ENCODE results near the gene SLC7A7. TPM values are rescaled to one million over a fixed set of nuclear protein-coding genes. Genes with fewer than 3 reads are reported as not detected.
"Not testable (repeated sequence)": the region's sequence is repeated elsewhere in the genome, so short reads cannot be mapped to it uniquely, and the experiment has no call there.

SLC7A7 gene
- total RNA-seq, 2 donors from 2014 or later: 9.9 to 28.5 TPM

GRCh38 chr14:22764382-22764781 is 50.9 kb downstream of the SLC7A7 start:
- peaks cover 0 to 11% of the 10 kb centered on the region in 2 donors for H3K9me3 ChIP-seq
- no peak for DNase-seq (ENCODE audit: low spot score)
- H3K4me1 ChIP-seq: peaks cover 0 to 22% of the 10 kb centered on the region in 2 donors
- no peak overlapping the region for H3K4me3 ChIP-seq
- no peak for TF ChIP-seq CTCF (IDR thresholded peaks at IDR 0.05)
- H3K36me3 ChIP-seq: peaks cover 14% of the 10 kb centered on the region
- no peaks in the 10 kb centered on the region for H3K27me3 ChIP-seq
- no peak overlapping the region for H3K27ac ChIP-seq

DNA sequence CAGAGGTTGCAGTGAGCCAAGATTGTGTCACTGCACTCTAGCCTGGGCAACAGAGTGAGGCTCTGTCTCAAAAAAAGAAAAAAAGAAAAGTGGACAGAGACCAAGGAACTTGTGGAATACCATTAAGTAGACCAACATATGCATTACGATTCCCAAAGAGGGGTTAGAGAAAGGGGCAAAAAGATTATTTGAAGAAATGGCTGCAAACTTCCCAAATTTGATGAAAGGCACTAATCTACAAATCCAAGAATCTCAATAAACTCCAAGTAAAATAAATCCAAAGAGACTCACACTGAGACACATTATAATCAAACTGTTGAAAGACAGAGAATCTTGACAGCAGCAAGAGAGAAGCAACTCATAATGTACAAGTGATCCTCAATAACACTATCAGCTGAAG is 53.5 kb downstream of the SLC7A7 start:
- Histone ChIP-seq H3K4me1 (peaks cover 0 to 7% of the 10 kb centered on the region in 2 donors), H3K4me3 (no peak overlapping the region), H3K36me3 (no peaks in the 10 kb centered on the region), H3K27ac (no peak overlapping the region), H3K27me3 (no peaks in the 10 kb centered on the region), H3K9me3 (peaks cover 0 to 11% of the 10 kb centered on the region in 2 donors)
- no peak for DNase-seq (ENCODE audit: low spot score)
- TF ChIP-seq CTCF (IDR thresholded peaks at IDR 0.05): no peak

- not testable (repeated sequence) for DNase-seq (ENCODE audit: low spot score); H3K36me3 ChIP-seq; H3K4me1 ChIP-seq; H3K27me3 ChIP-seq; H3K27ac ChIP-seq; H3K4me3 ChIP-seq
- H3K9me3 ChIP-seq: peaks cover 0 to 11% of the 10 kb centered on the region in 2 donors
These were observed 57.1 kb downstream of the SLC7A7 start for GRCh38 chr14:22757972-22758650.

DNA sequence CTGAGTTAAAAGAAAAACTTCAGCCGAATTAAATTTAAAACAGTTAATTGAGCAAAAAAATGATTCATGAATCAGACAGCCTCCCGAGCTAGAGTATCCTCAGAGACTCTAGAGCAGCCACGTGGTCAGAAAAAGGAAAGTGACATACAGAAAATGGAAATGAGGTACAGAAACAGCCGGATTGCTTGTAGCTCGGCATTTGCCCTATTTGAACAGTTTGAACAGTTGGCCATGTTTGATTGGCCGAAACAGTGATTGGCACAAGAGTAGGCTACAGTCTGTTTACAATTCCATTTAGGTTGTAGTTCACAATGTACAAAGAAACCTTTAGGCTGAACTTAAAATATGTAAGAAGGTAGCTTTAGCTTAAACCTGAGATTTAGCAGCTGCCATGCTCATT is 61.6 kb downstream of the SLC7A7 start:
- H3K4me1 ChIP-seq: no peaks in the 10 kb centered on the region
- H3K27me3 ChIP-seq: no peaks in the 10 kb centered on the region
- H3K4me3 ChIP-seq: no peak overlapping the region
- no peaks in the 10 kb centered on the region for H3K9me3 ChIP-seq
- no peaks in the 10 kb centered on the region for H3K36me3 ChIP-seq
- no peak for DNase-seq (ENCODE audit: low spot score)
- no peak overlapping the region for H3K27ac ChIP-seq
- TF ChIP-seq CTCF (IDR thresholded peaks at IDR 0.05): no peak

GRCh38 chr14:22752422-22752821 is 62.8 kb downstream of the SLC7A7 start:
- Histone ChIP-seq H3K27ac (no peak overlapping the region), H3K4me1 (no peaks in the 10 kb centered on the region), H3K36me3 (no peaks in the 10 kb centered on the region), H3K27me3 (no peaks in the 10 kb centered on the region), H3K9me3 (no peaks in the 10 kb centered on the region), H3K4me3 (no peak overlapping the region)
- DNase-seq (ENCODE audit: low spot score): no peak
- no peak for TF ChIP-seq CTCF (IDR thresholded peaks at IDR 0.05)

DNA sequence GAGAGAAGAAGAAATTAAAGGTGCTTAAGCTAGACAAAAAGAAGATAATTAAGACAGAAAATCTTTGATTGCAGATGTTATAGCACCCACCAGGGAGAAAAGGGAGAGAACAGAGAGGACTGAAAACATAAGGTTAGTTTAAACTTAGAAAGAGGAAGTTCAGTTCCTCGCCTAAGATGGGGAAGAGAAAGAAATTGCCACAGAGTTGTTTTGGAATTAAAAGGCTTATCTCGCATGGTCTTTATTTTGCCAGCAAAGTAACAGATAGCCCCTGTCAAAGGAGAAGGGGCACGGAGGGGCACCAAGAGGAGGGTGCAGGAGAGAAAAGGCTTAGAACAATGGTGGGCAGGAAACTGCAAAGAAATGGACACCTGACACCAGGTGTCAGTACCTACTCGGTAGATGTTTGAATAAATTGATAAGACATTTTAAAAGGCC is 66.6 kb downstream of the SLC7A7 start:
- DNase-seq (ENCODE audit: low spot score): no peak
- Histone ChIP-seq H3K4me3 (no peak overlapping the region), H3K36me3 (no peaks in the 10 kb centered on the region), H3K27ac (no peak overlapping the region), H3K4me1 (no peaks in the 10 kb centered on the region), H3K27me3 (no peaks in the 10 kb centered on the region), H3K9me3 (no peaks in the 10 kb centered on the region)
- TF ChIP-seq CTCF (IDR thresholded peaks at IDR 0.05): no peak
